Activated CD4-positive, alpha-beta T cell treated with anti-CD3 and anti-CD28 coated beads, Interleukin-2, Interleukin-4, amounts not matched to agents 100 ng/mL and 50 ng/mL, durations not matched to agents 16 hours and 8 hours (primary cell): Measurements from ENCODE around the gene BCOR.

Source experiments
- DNase-seq: peaks from one replicate; pipeline ENCODE4 v3.0.0-alpha.2; 2020; ENCODE audit warnings: low spot score

BCOR gene

GRCh38 chrX:40063555-40063954, 34.2 kb downstream of the BCOR start:
- DNase-seq: no peak

- no peak for DNase-seq
Measured at GRCh38 chrX:40062525-40063155, 35.1 kb downstream of the BCOR start.

GRCh38 chrX:40061871-40062524, 35.8 kb downstream of the BCOR start:
- no peak for DNase-seq

GRCh38 chrX:40061005-40061404, 36.8 kb downstream of the BCOR start:
- DNase-seq: no peak

GRCh38 chrX:40060356-40060845, 37.4 kb downstream of the BCOR start:
- no peak for DNase-seq

- DNase-seq: no peak
Measured at GRCh38 chrX:40058719-40059118, 39.0 kb downstream of the BCOR start.

GRCh38 chrX:40057405-40057804, 40.4 kb downstream of the BCOR start:
- no peak for DNase-seq

- DNase-seq: no peak
Measured at GRCh38 chrX:40056420-40056819, 41.3 kb downstream of the BCOR start.

- DNase-seq: no peak
Measured at GRCh38 chrX:40055495-40055894, 42.3 kb downstream of the BCOR start.

GRCh38 chrX:40054793-40055192, 43.0 kb downstream of the BCOR start:
- DNase-seq: no peak

- DNase-seq: no peak
Measured at GRCh38 chrX:40050532-40050931, 47.2 kb downstream of the BCOR start.

GRCh38 chrX:40049084-40049641, 48.6 kb downstream of the BCOR start:
- DNase-seq: no peak

- no peak for DNase-seq
Measured at GRCh38 chrX:40047485-40047884, 50.3 kb downstream of the BCOR start.

GRCh38 chrX:40043895-40044294, 53.9 kb downstream of the BCOR start:
- no peak for DNase-seq

- no peak for DNase-seq
Measured at GRCh38 chrX:40041915-40042314, 55.8 kb downstream of the BCOR start.

- DNase-seq: no peak
Measured at GRCh38 chrX:40040686-40041461, 56.9 kb downstream of the BCOR start.

GRCh38 chrX:40039887-40040286, 57.9 kb downstream of the BCOR start:
- DNase-seq: no peak

GRCh38 chrX:40037367-40037766, 60.4 kb downstream of the BCOR start:
- DNase-seq: no peak

GRCh38 chrX:40035726-40036125, 62.0 kb downstream of the BCOR start:
- no peak for DNase-seq

- DNase-seq: no peak
Measured at GRCh38 chrX:40031911-40032310, 65.8 kb downstream of the BCOR start.

GRCh38 chrX:40030205-40030604, 67.6 kb downstream of the BCOR start:
- DNase-seq: no peak

GRCh38 chrX:40022421-40022820, 75.3 kb downstream of the BCOR start:
- DNase-seq: peak; percentile 80

- no peak for DNase-seq
Measured at GRCh38 chrX:40021647-40022046, 76.1 kb downstream of the BCOR start.
